GM18508 (cell line): ENCODE results near the gene FCMR.
A peak's percentile ranks its signal among the peaks of the same experiment; 100 is the strongest.
"Not testable (repeated sequence)": the region's sequence is repeated elsewhere in the genome, so short reads cannot be mapped to it uniquely, and the experiment has no call there.

Experiments used
- ATAC-seq: cut with Tn5 transposase; IDR thresholded peaks from one replicate; pipeline ENCODE4 v1.9.1; 2021; ENCODE audit warnings: moderate number of reproducible peaks; ENCODE audit not compliant: insufficient read depth, unreplicated experiment

Gene FCMR

DNA sequence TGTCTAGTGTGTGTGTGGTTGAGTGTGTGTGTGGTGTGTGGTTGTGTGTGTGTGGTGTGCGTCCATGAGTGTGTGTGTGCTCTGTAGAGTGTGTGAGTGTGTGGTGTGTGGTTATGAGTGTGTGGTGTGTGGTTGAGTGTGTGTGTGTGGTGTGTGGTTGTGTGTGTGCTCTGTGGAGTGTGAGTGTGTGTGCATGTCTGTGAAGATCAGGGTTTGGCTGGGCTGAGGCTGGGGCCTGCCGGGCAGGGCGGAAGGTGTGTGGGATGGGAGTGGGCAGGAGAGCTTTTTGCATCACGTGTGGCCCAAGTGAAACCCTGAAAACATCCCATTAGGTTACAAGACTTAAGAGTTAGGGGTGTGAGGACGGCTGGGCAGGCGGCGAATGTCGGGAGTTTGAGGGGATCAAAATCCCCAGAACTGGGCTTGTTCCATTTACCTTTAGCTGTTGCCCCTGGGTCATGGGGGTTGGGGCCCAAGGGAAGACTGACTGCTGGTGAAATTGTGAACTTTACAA is 2.9 kb upstream of the FCMR start:
- peak; percentile 2 for ATAC-seq

DNA sequence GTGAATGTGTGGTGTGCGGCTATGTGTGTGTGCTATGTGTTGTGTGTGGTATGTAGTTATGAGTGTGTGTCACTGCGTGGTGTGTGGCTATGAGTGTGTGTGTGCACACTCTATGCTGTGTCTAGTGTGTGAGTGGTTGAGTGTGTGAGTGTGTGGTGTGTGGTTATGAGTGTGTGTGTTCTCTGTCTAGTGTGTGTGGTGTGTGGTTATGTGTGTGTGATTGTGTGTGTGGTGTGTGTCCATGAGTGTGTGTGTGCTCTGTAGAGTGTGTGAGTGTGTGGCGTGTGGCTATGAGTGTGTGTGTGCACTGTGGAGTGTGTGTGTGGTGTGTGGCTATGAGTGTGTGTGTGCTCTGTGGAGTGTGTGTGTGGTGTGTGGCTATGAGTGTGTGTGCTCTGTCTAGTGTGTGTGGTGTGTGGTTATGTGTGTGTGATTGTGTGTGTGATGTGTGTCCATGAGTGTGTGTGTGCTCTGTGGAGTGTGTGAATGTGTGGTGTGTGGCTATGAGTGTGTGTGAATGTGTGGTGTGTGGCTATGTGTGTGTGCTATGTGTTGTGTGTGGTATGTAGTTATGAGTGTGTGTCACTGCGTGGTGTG is 2.3 kb upstream of the FCMR start:
- not testable (repeated sequence) for ATAC-seq

- ATAC-seq: peak; percentile 34
These were observed 1.5 kb upstream of the FCMR start for GRCh38 chr1:206923009-206923960.

DNA sequence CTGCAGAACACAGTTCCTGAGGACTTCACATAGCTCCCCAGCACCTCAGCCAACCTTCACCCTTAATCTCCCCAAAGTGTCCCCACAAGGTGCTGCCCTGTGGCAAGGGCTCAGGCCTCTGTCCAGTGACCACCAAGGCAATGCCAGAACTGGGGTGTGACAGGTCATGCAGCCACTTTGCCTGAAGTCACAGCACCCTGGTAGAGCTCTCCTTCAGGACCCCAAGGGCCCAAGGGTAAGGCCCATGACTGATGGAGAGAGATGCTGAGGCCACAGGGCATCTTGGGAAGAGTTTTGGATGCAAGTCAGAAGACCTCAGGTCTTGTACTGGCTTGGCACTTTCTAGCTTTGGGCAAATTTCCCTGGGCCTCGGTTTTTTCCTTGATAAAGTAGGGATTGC is 783 bp upstream of the FCMR start:
- ATAC-seq: no peak

DNA sequence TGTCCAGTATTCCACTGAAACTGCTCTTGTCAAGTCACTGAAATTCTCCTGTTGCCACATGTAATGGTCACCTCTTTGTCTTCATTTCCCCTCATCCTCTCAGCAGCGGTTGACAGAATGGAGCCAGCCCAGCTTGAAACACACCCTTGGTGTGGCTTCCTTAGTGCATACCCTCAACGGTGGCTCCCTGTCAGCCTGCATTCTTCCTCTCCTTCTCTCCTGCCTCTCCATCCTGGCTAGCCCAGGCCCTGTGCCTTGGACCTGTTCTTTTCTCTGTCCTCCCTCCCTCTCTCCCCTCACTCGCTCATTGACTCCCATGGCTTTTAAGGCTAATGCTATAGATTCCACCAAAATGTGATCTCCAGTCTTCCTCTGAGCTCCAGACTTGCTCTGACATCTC is 3.7 kb downstream of the FCMR start:
- no peak for ATAC-seq

- no peak for ATAC-seq
These were observed 5.6 kb downstream of the FCMR start for GRCh38 chr1:206916000-206916709.

- no peak for ATAC-seq
These were observed 6.6 kb downstream of the FCMR start for GRCh38 chr1:206915030-206915735.

- ATAC-seq: no peak
These were observed 7.8 kb downstream of the FCMR start for GRCh38 chr1:206913766-206914537.

- ATAC-seq: no peak
These were observed 9.2 kb downstream of the FCMR start for GRCh38 chr1:206912445-206913095.

DNA sequence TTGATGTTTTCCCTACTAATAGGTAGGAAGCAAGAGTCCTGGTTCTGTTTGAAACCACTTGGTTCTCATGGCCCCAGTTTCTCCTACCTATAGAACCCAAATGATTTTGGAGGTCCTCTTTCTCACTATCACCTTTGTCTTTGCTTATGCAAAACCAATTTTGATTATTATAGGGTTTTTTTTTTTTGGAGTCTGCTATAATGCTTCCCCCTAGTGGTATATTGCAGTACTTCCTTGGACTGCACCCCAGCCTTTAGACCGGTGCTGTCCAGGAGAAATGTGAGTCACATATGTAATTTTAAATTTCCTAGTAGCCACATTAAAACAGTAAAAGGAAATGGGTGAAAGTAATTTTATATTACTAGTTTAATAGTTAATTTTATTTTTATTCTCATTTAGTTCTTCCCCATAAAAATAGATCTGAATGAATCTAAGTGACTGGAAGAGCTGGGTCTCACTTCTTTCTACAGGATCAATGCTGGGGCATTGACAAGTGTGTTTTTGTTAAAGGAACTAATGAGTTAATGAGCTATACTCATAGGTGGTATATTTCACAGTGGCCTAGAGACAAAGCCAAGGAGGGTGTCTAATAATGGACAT is 10.6 kb downstream of the FCMR start:
- ATAC-seq: no peak

GRCh38 chr1:206909883-206910318 is 11.8 kb downstream of the FCMR start:
- ATAC-seq: no peak

DNA sequence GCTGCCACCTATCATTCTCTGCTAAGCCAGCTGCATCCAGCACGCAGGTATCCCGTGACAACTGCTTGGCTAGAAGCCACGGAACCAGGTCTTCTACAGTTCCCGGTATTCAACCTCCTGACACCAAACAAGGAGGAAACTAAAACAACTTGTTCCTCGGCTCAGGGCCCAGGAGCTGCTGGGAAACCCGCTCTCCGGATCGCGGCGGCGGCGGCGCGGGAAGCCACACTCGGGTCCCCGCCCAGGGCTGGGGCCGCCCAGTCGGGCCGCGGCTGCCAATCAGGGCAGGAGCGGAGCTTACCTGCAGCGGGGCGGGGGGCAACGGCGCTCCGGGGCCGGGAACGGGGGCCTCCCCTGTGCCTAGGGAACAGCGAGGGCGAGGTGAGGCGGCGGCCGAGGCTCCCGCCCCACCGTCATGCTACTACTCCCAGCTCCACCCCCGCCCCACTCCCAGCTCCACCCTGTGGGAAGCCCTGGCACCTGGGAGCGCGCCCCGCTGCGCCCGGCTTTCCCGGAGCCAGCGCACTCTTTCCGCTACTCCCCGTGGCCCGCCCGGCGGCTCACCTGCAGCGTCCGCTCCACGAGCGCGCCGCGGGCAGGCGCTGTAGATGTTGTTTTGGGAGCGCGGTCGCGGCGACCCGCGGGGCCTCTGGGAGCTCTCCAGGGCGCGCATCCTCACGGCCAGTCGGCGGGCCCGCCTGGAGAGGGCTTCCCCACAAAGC is 12.4 kb downstream of the FCMR start:
- ATAC-seq: no peak

DNA sequence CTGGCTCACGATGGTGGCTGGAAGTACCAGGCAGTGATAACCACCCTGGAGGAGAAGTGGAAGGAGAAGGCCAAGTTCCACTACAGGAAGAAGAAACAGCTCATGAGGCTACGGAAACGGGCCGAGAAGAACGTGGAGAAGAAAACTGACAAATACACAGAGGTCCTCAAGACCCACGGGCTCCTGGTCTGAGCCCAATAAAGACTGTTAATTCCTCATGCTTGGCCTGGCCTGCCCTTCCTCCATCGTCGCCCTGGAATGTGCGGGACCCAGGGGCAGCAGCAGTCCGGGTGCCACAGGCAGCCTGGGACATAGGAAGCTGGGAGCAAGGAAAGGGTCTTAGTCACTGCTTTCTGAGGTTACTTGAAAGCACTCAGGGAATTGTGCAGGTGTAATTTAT is 13.7 kb downstream of the FCMR start:
- ATAC-seq: no peak

DNA sequence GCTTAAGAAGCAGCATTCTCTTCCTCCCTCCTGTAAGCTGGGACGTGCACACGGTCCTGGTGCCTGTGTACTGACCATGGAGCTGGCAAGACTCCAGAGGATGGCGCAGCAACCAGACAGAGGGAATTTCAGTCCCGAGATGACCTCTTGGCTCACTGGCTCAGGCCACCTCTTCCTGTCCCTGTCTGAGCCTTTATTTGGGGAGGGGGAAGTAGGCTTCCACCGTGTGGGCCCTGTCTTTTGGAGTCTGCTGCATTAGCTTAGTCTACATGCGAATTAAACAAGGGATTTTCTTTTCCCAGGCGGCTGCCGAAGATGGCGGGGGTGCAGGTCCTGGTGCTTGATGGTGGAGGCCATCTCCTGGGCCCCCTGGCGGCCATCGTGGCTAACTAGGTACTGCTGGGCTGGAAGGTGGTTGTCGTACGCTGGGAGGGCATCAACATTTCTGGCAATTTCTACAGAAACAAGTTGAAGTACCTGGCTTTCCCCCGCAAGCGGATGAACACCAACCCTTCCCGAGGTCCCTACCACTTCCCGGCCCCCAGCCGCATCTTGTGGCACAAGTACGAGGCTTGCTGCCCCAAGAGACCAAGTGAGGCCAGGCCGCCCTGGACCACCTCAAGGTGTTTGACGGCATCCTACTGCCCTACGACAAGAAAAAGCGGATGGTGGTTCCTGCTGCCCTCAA is 14.3 kb downstream of the FCMR start:
- ATAC-seq: no peak

DNA sequence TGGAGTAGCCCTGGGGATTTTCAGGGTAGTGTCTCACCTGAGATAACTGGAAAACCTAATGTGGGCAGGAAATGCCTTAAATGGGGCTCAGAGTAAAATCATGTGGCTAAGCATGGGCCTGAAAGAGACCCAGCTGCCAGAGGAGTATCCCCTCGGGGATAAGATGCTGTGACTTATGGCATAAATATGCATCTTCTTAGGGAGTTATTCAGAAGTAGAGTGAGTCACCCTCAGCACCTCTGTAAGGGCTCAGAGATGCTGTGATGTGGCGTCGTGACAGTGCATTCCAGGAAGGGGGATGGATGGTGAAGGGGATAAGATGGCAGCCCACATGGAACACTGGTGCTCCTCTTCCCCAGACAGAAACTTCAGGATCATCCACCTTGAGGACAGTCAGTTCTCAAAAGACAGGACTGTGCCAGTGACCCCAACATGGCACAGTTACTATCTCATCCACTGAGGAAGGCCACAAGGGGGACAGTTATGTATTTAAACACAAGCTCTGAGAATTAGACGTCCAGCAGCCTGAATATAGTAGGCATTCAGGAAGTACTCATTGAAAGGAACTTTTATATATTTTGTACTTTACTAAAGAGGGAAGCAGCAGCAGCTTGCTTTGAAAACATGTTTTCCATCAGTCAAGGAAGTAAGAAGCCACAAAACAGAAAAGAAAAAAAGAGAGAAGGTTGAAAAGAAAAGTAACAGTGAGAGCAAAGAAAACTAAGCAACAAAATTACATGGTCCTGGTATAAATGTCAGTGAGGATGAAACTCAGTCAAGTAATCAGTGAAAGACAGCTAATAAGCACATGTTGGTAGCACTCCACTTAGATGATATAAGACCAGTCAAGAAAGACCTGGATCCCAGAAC is 16.2 kb downstream of the FCMR start:
- ATAC-seq: no peak

DNA sequence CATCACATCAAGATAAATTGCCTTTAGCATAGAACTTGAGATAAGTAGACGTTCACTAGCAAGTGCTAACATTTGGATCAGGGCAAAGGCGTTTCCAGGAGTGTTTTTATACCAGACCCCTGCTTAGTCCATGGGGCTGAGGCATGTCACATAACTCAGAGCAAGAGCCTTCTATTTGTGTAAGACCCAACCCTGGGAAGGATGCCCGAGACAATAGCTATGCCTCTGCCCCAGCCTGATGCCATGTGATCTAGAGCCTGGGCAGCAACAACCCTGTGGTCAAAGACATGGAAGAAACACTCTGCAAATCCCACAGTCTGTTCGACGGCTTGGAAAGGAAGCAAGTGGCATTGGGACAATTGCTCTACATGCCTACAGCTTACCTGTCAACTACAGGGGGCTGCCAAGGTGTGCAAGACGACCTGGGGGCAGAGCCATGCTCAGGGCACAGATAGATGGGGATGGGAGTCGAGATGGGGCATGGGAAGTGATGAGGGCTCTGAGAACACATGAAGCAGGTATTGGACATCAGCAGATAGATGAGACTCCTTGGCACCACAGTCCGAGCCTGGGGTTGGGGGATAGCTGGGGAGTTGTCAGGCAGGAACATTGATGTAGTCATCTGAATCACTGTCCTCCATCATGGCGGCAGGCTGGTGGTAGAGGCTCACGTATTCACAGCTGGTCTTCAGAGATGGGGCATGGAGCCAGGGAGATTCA is 17.2 kb downstream of the FCMR start:
- no peak for ATAC-seq
